Neural cell (in vitro differentiated cells): ENCODE measurements around the gene VPS35L. TPM values are rescaled to one million over a fixed set of nuclear protein-coding genes. Genes with fewer than 3 reads are reported as not detected.

Experiments
- H2AFZ ChIP-seq: fragments of 200-600, 300-800 bp; sonication (generic), shearing (Covaris generic); 2 replicates; pipeline ENCODE4 v1.6.0; 2014; ENCODE audit warnings: low read depth, mild to moderate bottlenecking, antibody characterized with exemption, low read length, moderate library complexity
- H3F3A ChIP-seq: fragments of 200-600 bp; shearing (Covaris generic); 2 replicates; pipeline ENCODE4 v1.6.1; 2016; ENCODE audit warnings: mild to moderate bottlenecking, moderate library complexity, mixed read lengths, antibody characterized with exemption, low read length; ENCODE audit not compliant: insufficient read depth, poor library complexity, severe bottlenecking
- H3K27ac ChIP-seq: fragments of 200-600, 300-800 bp; sonication (generic), shearing (Covaris generic); 2 replicates; pipeline ENCODE4 v1.5.1; 2014; ENCODE audit warnings: mild to moderate bottlenecking, low read length, moderate library complexity
- H3K27me3 ChIP-seq: fragments of 300-800, 200-600 bp; sonication (generic), shearing (Covaris generic); 2 replicates; pipeline ENCODE4 v1.6.0; 2014; ENCODE audit warnings: mild to moderate bottlenecking, low read depth, low read length, moderate library complexity; ENCODE audit not compliant: insufficient read depth
- H3K36me3 ChIP-seq: fragments of 300-800, 200-600 bp; sonication (generic), shearing (Covaris generic); 2 replicates; pipeline ENCODE4 v1.5.1; 2014; ENCODE audit warnings: mild to moderate bottlenecking, antibody characterized with exemption, low read length, moderate library complexity; ENCODE audit not compliant: insufficient read depth
- H3K4me2 ChIP-seq: fragments of 300-800, 200-600 bp; sonication (generic), shearing (Covaris generic); 2 replicates; pipeline ENCODE4 v1.6.0; 2014; ENCODE audit warnings: mild to moderate bottlenecking, low read length
- H3K4me3 ChIP-seq: fragments of 300-800, 200-600 bp; sonication (generic), shearing (Covaris generic); 2 replicates; pipeline ENCODE4 v1.5.1; 2014; ENCODE audit warnings: mild to moderate bottlenecking, low read length, moderate library complexity
- H3K79me2 ChIP-seq: fragments of 200-600 bp; shearing (Covaris generic); replicated peaks from 2 replicates; pipeline ENCODE4 v1.6.0; 2014; ENCODE audit warnings: mild to moderate bottlenecking, low read length, moderate library complexity; ENCODE audit not compliant: insufficient read depth
- H3K9ac ChIP-seq: fragments of 300-800, 200-600 bp; sonication (generic), shearing (Covaris generic); 2 replicates; pipeline ENCODE4 v1.6.1; 2016; ENCODE audit warnings: mild to moderate bottlenecking, low read length, mixed read lengths
- H3K9me2 ChIP-seq: fragments of 200-600 bp; shearing (Covaris generic); 2 replicates; pipeline ENCODE4 v1.6.1; 2016; ENCODE audit warnings: mild to moderate bottlenecking, low read length, mixed read lengths; ENCODE audit not compliant: insufficient read depth
- H3K9me3 ChIP-seq: fragments of 200-600, 300-800 bp; sonication (generic), shearing (Covaris generic); 2 replicates; pipeline ENCODE4 v1.6.1; 2016; ENCODE audit warnings: mild to moderate bottlenecking, mixed run types, low read length, moderate library complexity, mixed read lengths
- H4K20me1 ChIP-seq: fragments of 200-600 bp; shearing (Covaris generic); 2 replicates; pipeline ENCODE4 v1.6.1; 2016; ENCODE audit warnings: mild to moderate bottlenecking, mixed run types; ENCODE audit not compliant: insufficient read depth
- CTCF ChIP-seq: fragments of 450-650 bp; IDR thresholded peaks from 2 replicates; pipeline ENCODE4 v1.5.1; 2014; ENCODE audit warnings: antibody characterized with exemption, mild to moderate bottlenecking, moderate library complexity; ENCODE audit not compliant: poor library complexity, severe bottlenecking
- EP300 ChIP-seq: fragments of 450-650 bp; conservative IDR thresholded peaks from 2 replicates; pipeline ENCODE4 v1.6.1; 2014; ENCODE audit warnings: antibody characterized with exemption, mild to moderate bottlenecking, moderate library complexity; ENCODE audit not compliant: poor library complexity, severe bottlenecking
- EZH2 ChIP-seq: fragments of 200-600, 300-800 bp; shearing (Covaris generic), sonication (generic); IDR thresholded peaks from 2 replicates; pipeline ENCODE4 v1.6.1; 2014; ENCODE audit warnings: antibody characterized with exemption, low read length, borderline replicate concordance, mild to moderate bottlenecking; ENCODE audit not compliant: insufficient read depth, poor library complexity, severe bottlenecking
- MXI1 ChIP-seq: fragments of 450-650 bp; conservative IDR thresholded peaks from 2 replicates; pipeline ENCODE4 v1.6.1; 2014; ENCODE audit warnings: antibody characterized with exemption, mild to moderate bottlenecking; ENCODE audit not compliant: poor library complexity, severe bottlenecking
- POLR2AphosphoS5 ChIP-seq: IDR thresholded peaks from 2 replicates; pipeline ENCODE4 v1.6.1; 2012
- RAD21 ChIP-seq: fragments of 450-650 bp; conservative IDR thresholded peaks from 2 replicates; pipeline ENCODE4 v1.6.1; 2014; ENCODE audit warnings: antibody characterized with exemption, mild to moderate bottlenecking, moderate library complexity
- REST ChIP-seq: IDR thresholded peaks from 2 replicates; pipeline ENCODE4 v1.6.1; 2012; ENCODE audit warnings: borderline replicate concordance
- SMC3 ChIP-seq: fragments of 450-650 bp; conservative IDR thresholded peaks from 2 replicates; pipeline ENCODE4 v1.6.1; 2014; ENCODE audit warnings: antibody characterized with exemption, mild to moderate bottlenecking, moderate library complexity; ENCODE audit not compliant: poor library complexity
- TAF1 ChIP-seq: IDR thresholded peaks from 2 replicates; pipeline ENCODE4 v1.6.1; 2012; ENCODE audit warnings: low read depth
- polyA plus RNA-seq: library from polyadenylated mRNA; depleted of rRNA; stranded (reverse); fragments of >200 nt; gene quantifications from 2 replicates; pipeline ENCODE4 v1.2.3, GENCODE V29; 2014

The VPS35L gene
- polyA plus RNA-seq, 1 donor from 2014 or later = 29.8 TPM

DNA sequence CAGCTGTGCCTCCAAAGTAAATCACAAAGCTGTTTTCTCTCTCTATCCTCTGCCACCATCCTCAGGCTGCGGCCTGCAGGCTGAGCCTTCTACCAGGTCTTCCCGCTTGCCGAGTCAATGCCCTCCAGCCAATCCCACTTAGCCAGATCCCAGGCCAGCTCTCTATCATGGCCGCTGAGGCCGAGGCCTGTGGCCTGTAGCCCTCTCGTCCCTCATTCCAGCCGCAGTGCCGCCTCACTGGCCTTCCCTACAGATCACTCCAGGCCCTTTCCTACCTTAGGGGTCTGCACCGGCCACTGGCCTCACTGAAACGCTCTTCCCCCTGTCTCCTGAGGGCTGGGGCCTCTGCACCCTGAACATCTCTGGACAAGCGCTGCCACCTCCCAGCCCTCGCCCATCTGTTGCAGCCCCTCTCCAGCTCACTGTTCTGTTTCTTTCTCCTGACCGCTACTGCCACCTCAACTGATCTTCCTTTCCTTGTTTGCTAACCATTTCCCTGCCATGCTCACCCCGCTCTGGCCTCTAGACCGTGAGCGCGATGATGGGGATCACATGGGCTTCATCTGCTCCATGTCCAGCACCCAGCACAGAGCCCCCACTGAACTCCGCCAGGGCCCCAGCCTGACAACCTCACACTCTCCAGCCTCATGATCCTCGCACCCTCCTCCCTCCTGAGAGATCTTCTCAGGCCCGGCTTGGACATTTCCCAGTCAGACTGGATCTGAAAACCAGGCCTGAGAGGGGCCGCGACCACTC is 154.1 kb downstream of the VPS35L start:
- H3K79me2 ChIP-seq = peaks cover 10% of the 10 kb centered on the region
- TF ChIP-seq POLR2AphosphoS5 (no peak), CTCF (no peak), REST (no peak), MXI1 (no peak), TAF1 (no peak), SMC3 (no peak), EZH2 (no peak), EP300 (no peak), RAD21 (no peak)
- H2AFZ ChIP-seq = no peak overlapping the region
- H3K9me3 ChIP-seq = no peaks in the 10 kb centered on the region
- H3K9me2 ChIP-seq = no peaks in the 10 kb centered on the region
- no peaks in the 10 kb centered on the region for H4K20me1 ChIP-seq
- peaks cover 5% of the 10 kb centered on the region for H3K36me3 ChIP-seq
- no peaks in the 10 kb centered on the region for H3K27me3 ChIP-seq
- no peak overlapping the region for H3K27ac ChIP-seq
- no peak overlapping the region for H3K9ac ChIP-seq
- no peak overlapping the region for H3K4me2 ChIP-seq
- no peaks in the 10 kb centered on the region for H3F3A ChIP-seq
- H3K4me3 ChIP-seq = no peak overlapping the region

DNA sequence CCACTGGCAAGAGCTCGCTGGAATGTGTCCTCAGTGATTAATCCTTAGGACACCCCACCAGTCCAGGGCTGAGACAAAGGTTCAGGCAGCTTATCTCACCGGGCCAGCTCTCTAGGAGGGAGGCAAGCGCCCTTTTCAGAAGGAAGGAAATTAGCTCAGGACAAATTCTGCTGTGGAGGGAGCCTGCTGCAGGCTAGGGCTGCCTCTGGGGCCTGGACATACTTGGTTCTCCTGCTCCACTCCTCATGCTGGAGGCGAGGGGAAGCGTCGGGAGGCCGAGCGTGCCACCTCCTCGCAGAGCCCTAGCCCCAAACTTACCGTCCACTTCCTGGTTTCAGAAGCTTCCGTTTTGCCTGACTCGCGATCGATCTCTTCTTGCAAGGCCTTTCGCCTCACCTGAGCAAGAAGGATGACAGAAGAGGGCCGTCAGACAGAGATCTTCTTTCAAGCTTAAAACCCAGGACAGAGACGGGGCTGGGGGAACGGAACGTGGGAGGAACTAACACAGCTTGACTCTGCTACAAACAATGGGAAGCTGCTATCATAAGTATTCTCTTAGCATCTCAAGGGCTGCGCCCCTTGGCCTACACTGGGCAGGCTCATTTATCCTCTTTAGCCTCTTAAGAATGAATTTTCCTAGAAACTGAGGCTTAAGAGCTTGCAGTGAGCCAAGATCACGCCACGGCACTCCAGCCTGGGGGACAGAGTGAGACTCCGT is 154.8 kb downstream of the VPS35L start:
- Histone ChIP-seq H3K27me3 (no peaks in the 10 kb centered on the region), H3K9me2 (no peaks in the 10 kb centered on the region), H2AFZ (no peak overlapping the region), H3K4me3 (no peak overlapping the region), H3K9me3 (no peaks in the 10 kb centered on the region), H3K27ac (no peak overlapping the region), H3K36me3 (no peaks in the 10 kb centered on the region), H4K20me1 (no peaks in the 10 kb centered on the region), H3K4me2 (no peak overlapping the region), H3F3A (no peaks in the 10 kb centered on the region), H3K79me2 (peaks cover 10% of the 10 kb centered on the region), H3K9ac (no peak overlapping the region)
- TF ChIP-seq TAF1 (no peak), POLR2AphosphoS5 (no peak), EP300 (no peak), EZH2 (no peak), RAD21 (no peak), CTCF (no peak), MXI1 (no peak), REST (no peak), SMC3 (no peak)
